KMS-11 (cell line): ENCODE data around the gene GPR139.

Source experiments
- H2AFZ ChIP-seq: fragments of 200-600 bp; sonication (generic); 2 replicates; pipeline ENCODE4 v1.6.1; 2016; ENCODE audit warnings: antibody characterized with exemption, mixed run types, low read depth
- H3K27ac ChIP-seq: fragments of 200-600 bp; sonication (generic); 2 replicates; pipeline ENCODE4 v1.6.1; 2016; ENCODE audit warnings: mild to moderate bottlenecking, mixed run types
- H3K27me3 ChIP-seq: fragments of 200-600 bp; sonication (generic); 2 replicates; pipeline ENCODE4 v1.6.1; 2017; ENCODE audit warnings: mild to moderate bottlenecking, low read depth, mixed run types, moderate library complexity; ENCODE audit not compliant: insufficient read depth
- H3K36me3 ChIP-seq: fragments of 200-600 bp; sonication (generic); 2 replicates; pipeline ENCODE4 v1.6.1; 2017; ENCODE audit warnings: mild to moderate bottlenecking, mixed run types; ENCODE audit not compliant: insufficient read depth
- H3K4me1 ChIP-seq: fragments of 200-600 bp; sonication (generic); 2 replicates; pipeline ENCODE4 v1.6.1; 2016; ENCODE audit warnings: mild to moderate bottlenecking, low read depth, mixed run types; ENCODE audit not compliant: poor library complexity, severe bottlenecking
- H3K4me2 ChIP-seq: fragments of 200-600 bp; sonication (generic); 2 replicates; pipeline ENCODE4 v1.7.0; 2016; ENCODE audit warnings: mild to moderate bottlenecking, mixed run types
- H3K4me3 ChIP-seq: fragments of 200-600 bp; sonication (generic); IDR thresholded peaks from 2 replicates; pipeline ENCODE4 v1.6.1; 2017; ENCODE audit warnings: low read depth, low read length, mixed read lengths; ENCODE audit not compliant: insufficient read depth
- H3K79me2 ChIP-seq: fragments of 200-600 bp; sonication (generic); 2 replicates; pipeline ENCODE4 v1.6.1; 2016; ENCODE audit warnings: low read depth, mixed run types; ENCODE audit not compliant: insufficient read depth
- H3K9ac ChIP-seq: fragments of 200-600 bp; sonication (generic); 2 replicates; pipeline ENCODE4 v1.6.1; 2016; ENCODE audit warnings: mild to moderate bottlenecking, mixed run types
- H4K20me1 ChIP-seq: fragments of 200-600 bp; sonication (generic); 2 replicates; pipeline ENCODE4 v1.6.1; 2016; ENCODE audit warnings: mild to moderate bottlenecking, mixed run types; ENCODE audit not compliant: insufficient read depth
- CTCF ChIP-seq: fragments of 200-600 bp; sonication (generic); conservative IDR thresholded peaks from 2 replicates; pipeline ENCODE4 v1.6.1; 2017; ENCODE audit warnings: low read depth, mild to moderate bottlenecking, antibody characterized with exemption, low read length, moderate library complexity, mixed read lengths

GPR139 gene

GRCh38 chr16:20001856-20002707, 71.6 kb downstream of the GPR139 start:
- H3K79me2 ChIP-seq, result no peaks in the 10 kb centered on the region
- TF ChIP-seq CTCF, result no peak
- H3K9ac ChIP-seq, result no peak overlapping the region
- H4K20me1 ChIP-seq, result no peaks in the 10 kb centered on the region
- no peaks in the 10 kb centered on the region for H3K4me1 ChIP-seq
- no peak overlapping the region for H3K4me3 ChIP-seq
- no peaks in the 10 kb centered on the region for H3K36me3 ChIP-seq
- no peak overlapping the region for H2AFZ ChIP-seq
- no peaks in the 10 kb centered on the region for H3K27me3 ChIP-seq
- no peak overlapping the region for H3K4me2 ChIP-seq
- no peak overlapping the region for H3K27ac ChIP-seq

GRCh38 chr16:19997734-19998133, 76.0 kb downstream of the GPR139 start:
- Histone ChIP-seq H3K27ac (no peak overlapping the region), H2AFZ (no peak overlapping the region), H3K4me3 (no peak overlapping the region), H4K20me1 (no peaks in the 10 kb centered on the region), H3K27me3 (no peaks in the 10 kb centered on the region), H3K36me3 (no peaks in the 10 kb centered on the region), H3K4me2 (no peak overlapping the region), H3K9ac (no peak overlapping the region), H3K79me2 (no peaks in the 10 kb centered on the region), H3K4me1 (no peaks in the 10 kb centered on the region)
- no peak for TF ChIP-seq CTCF

- no peak for TF ChIP-seq CTCF
- H3K4me3 ChIP-seq, result no peak overlapping the region
- H3K36me3 ChIP-seq, result no peaks in the 10 kb centered on the region
- H4K20me1 ChIP-seq, result no peaks in the 10 kb centered on the region
- H3K79me2 ChIP-seq, result no peaks in the 10 kb centered on the region
- no peak overlapping the region for H3K27ac ChIP-seq
- H3K9ac ChIP-seq, result no peak overlapping the region
- no peak overlapping the region for H3K4me2 ChIP-seq
- H2AFZ ChIP-seq, result no peak overlapping the region
- no peaks in the 10 kb centered on the region for H3K4me1 ChIP-seq
- H3K27me3 ChIP-seq, result no peaks in the 10 kb centered on the region
These were observed 76.4 kb downstream of the GPR139 start for GRCh38 chr16:19997264-19997663.

- no peak overlapping the region for H3K9ac ChIP-seq
- no peaks in the 10 kb centered on the region for H3K27me3 ChIP-seq
- H3K36me3 ChIP-seq, result no peaks in the 10 kb centered on the region
- H3K4me2 ChIP-seq, result no peak overlapping the region
- H3K27ac ChIP-seq, result no peak overlapping the region
- no peak for TF ChIP-seq CTCF
- H3K4me3 ChIP-seq, result no peak overlapping the region
- no peaks in the 10 kb centered on the region for H3K4me1 ChIP-seq
- H4K20me1 ChIP-seq, result no peaks in the 10 kb centered on the region
- H3K79me2 ChIP-seq, result no peaks in the 10 kb centered on the region
- no peak overlapping the region for H2AFZ ChIP-seq
These were observed 79.1 kb downstream of the GPR139 start for GRCh38 chr16:19994466-19995170.
